ENCODE data around the gene GPAT3.

- TF ChIP-seq CTCF (tag by site-specific recombination; IDR thresholded peaks at IDR 0.05) = no peak
- TF ChIP-seq RBAK (tag by site-specific recombination; IDR thresholded peaks at IDR 0.05) = no peak
- TF ChIP-seq ZNF292 (tag by site-specific recombination; IDR thresholded peaks at IDR 0.05; ENCODE audit: borderline replicate concordance, low read depth) = no peak
- TF ChIP-seq OVOL3 (tag by site-specific recombination; IDR thresholded peaks at IDR 0.05) = no peak
- TF ChIP-seq ZNF843 (tag by site-specific recombination; IDR thresholded peaks at IDR 0.05) = no peak
- TF ChIP-seq ZBTB21 (tag by site-specific recombination; IDR thresholded peaks at IDR 0.05) = no peak
- TF ChIP-seq ZNF792 (tag by site-specific recombination; IDR thresholded peaks at IDR 0.05) = no peak
- TF ChIP-seq ZNF830 (tag by site-specific recombination; IDR thresholded peaks at IDR 0.05; ENCODE audit: low read depth) = no peak
- no peak for TF ChIP-seq ZNF670 (tag by site-specific recombination; IDR thresholded peaks at IDR 0.05; ENCODE audit: low read depth)
- no peak for TF ChIP-seq PRDM6 (tag by site-specific recombination; IDR thresholded peaks at IDR 0.05)
These were observed 19.7 kb upstream of the GPAT3 start for GRCh38 chr4:83516042-83516772.
